Stomach smooth muscle (tissue), 2 donors: ENCODE results near the gene DNAH14.
"Not testable (repeated sequence)": the region's sequence is repeated elsewhere in the genome, so short reads cannot be mapped to it uniquely, and the experiment has no call there.

ENCODE experiments used
- H3K27ac ChIP-seq: one replicate; pipeline ENCODE4 v1.7.0; 2013; ENCODE audit warnings: mild to moderate bottlenecking, low read length, inconsistent platforms
- H3K27me3 ChIP-seq, 2 donors: one replicate each; pipeline ENCODE4 v1.7.0; 2013; ENCODE audit warnings: low read length in 2 of 2; ENCODE audit not compliant: insufficient read depth in 2 of 2, control insufficient read depth in 1 of 2
- H3K36me3 ChIP-seq, 2 donors: one replicate each; pipeline ENCODE4 v1.7.0; 2013; ENCODE audit warnings: low read length in 2 of 2; ENCODE audit not compliant: control insufficient read depth in 2 of 2, insufficient read depth in 2 of 2
- H3K4me1 ChIP-seq: one replicate; pipeline ENCODE4 v1.7.0; 2013; ENCODE audit warnings: low read length; ENCODE audit not compliant: control insufficient read depth, insufficient read depth
- H3K4me3 ChIP-seq, 2 donors: one replicate each; pipeline ENCODE4 v1.7.0; 2013; ENCODE audit warnings: low read length in 2 of 2
- H3K9ac ChIP-seq, 2 donors: one replicate each; pipeline ENCODE4 v1.7.0; 2013; ENCODE audit warnings: low read length in 2 of 2, mild to moderate bottlenecking in 1 of 2
- H3K9me3 ChIP-seq, 2 donors: one replicate each; pipeline ENCODE4 v1.7.0; 2013; ENCODE audit warnings: low read length in 2 of 2; ENCODE audit not compliant: control insufficient read depth in 2 of 2
- donor health status: healthy.
- donor health status: Pancreatic carcinoma.

The DNAH14 gene

DNA sequence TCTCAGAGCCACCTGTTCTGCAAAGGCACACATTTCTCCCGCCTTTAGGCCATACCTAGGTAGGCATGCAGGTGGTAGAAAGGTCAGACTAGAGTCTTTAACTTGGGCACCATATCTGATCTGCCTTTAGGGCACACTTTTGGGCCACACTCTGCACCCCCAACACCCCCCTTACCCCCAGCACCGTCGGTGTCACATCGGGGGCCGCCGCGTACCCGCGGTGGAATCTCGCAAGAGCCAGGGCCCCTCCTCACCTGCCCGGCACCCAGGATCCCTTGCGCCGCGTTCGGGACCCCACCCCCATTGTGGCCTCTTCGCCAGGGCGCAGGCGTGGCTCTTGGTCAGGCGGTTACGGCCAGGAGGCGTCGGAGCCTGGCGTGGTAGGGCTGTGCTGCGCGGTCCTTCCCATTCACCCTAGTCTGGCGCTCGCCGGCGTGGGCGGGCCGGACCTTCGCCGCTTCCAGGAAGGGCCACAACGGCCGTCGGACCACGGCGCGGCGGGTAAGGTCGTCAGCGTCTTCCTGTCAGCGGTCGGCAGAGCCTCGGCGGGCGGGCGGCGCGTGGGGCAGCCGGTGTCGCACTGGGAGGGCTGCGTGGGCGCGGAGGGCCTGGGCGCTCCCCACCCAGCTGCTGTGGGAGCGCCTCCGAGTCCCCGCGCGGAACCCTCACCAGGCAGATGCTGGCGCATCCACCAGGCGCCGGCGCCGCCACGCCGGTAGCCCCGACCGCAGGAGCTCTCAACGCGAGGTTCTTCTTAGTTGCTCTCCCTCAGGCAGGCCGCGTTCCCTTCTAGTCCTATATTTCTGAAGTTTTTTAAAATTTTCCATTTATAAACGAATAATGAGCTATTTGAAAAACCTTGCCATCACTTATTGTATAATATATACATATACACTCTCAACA, at the start of gene DNAH14:
Gene DNAH14 (plus strand): TSS at position 341 of the 903 bp plus-strand sequence. CDS start 23,028 bp downstream, outside the sequence.
- Histone ChIP-seq H3K9me3 (peaks cover 0 to 6% of the 10 kb centered on the region in 2 donors), H3K36me3 (no peaks in the 10 kb centered on the region), H3K27me3 (peaks cover 0 to 5% of the 10 kb centered on the region in 2 donors), H3K4me1 (no peaks in the 10 kb centered on the region), H3K27ac (no peak within 1 kb of the TSS), H3K9ac (peak within 1 kb of the TSS in 1 of 2 donors; percentile 38), H3K4me3 (peak within 1 kb of the TSS; percentile 53 to 66)

DNA sequence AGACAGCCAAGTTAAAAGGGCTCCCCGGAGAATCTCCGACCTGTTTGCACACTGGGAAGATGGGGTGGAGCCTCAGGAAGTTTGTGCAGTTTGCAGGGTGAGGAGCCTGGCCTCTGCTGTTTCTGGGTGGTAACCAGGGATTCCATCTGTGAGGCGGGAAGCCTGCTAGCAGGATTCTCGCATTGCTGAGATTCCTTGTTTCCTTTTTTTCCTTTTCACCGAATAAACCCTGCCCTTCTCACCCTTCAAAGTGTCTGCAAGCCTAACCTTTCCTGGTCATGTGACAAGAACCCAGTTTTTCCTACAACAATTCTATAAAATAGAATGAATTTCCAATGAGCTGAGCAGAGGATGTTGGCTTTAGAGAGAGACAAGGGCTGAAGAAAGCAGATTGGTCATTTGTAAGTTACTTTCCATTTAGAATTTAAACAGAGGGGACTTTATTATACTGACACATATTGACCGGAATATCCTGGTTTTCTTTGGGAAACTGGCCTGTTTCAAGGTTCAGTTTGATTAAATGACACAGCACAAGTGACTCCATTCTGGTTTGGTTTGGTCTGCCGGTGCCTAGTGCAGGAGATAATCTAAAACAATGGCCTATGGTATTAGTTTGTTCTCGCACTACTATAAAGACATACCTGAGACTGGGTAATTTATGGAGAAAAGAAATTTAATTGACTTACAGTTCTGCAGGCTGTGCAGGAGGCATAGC, 48.7 kb upstream of the DNAH14 start:
- H3K4me1 ChIP-seq, result no peaks in the 10 kb centered on the region
- H3K9me3 ChIP-seq, result peaks cover 0 to 3% of the 10 kb centered on the region in 2 donors
- H3K27me3 ChIP-seq, result peaks cover 0 to 4% of the 10 kb centered on the region in 2 donors
- no peak overlapping the region for H3K4me3 ChIP-seq
- no peaks in the 10 kb centered on the region for H3K36me3 ChIP-seq
- H3K9ac ChIP-seq, result no peak overlapping the region
- no peak overlapping the region for H3K27ac ChIP-seq

DNA sequence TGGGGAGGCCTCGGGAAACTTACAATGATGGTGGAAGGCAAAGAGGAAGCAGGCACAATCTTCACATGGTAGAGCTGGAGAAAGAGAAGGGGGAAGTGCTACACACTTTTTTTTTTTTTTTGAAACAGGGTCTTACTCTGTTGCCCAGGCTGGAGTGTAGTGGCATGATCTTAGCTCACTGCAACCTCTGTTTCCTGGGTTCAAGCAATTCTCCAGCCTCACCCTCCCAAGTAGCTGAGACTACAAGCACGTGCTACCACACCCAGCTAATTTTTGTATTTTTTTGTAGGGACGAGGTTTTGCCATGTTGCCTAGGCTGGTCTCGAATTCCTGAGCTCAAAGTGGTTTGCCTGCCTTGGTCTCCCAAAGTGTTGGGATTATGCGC, 48.2 kb upstream of the DNAH14 start:
- not testable (repeated sequence) for H3K9ac ChIP-seq, H3K27me3 ChIP-seq, H3K9me3 ChIP-seq, H3K4me1 ChIP-seq, H3K27ac ChIP-seq, H3K36me3 ChIP-seq, H3K4me3 ChIP-seq

DNA sequence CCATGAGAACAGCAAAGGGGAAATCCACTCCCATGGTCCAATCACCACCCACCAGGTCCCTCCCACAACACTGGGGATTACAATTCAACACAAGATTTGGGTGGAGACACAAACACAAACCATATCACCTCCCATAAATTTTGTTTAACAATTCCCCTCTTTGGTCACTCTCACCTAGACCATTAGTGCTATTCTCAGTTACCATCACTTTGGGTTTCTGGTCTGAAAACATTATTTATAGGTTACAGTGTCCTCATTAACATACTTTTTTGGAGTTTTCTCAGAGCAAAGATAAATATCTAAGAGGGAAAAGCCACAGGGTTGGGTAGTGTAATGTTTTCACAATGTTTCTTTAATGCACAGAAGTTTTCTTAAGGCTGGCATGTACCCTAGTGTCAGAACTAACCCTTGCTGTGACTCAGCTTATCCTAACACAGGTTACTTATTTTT, 47.7 kb upstream of the DNAH14 start:
- H3K9me3 ChIP-seq, result peaks cover 0 to 6% of the 10 kb centered on the region in 2 donors
- no peak overlapping the region for H3K9ac ChIP-seq
- H3K36me3 ChIP-seq, result no peaks in the 10 kb centered on the region
- no peak overlapping the region for H3K27ac ChIP-seq
- peaks cover 0 to 4% of the 10 kb centered on the region in 2 donors for H3K27me3 ChIP-seq
- H3K4me3 ChIP-seq, result no peak overlapping the region
- no peaks in the 10 kb centered on the region for H3K4me1 ChIP-seq

DNA sequence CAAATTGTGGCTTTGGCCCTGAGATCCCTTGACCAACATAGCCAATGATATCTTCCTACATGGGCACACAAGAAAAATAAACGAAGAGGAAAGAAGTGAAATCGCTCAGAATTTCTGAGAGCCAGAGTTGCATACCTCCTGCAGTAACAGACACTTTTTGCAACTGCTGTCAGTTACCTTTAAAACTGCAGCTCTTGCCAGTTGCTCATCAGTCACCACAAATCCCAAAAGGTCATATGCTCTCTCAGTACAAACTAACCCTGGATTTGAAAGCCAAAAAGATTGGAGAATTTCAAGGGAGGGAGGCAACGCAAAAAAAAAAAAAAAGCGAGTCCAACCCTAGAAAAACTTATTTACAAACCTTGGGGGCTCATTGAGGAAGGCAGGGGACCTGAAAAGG, 47.2 kb upstream of the DNAH14 start:
- Histone ChIP-seq H3K27ac (no peak overlapping the region), H3K9me3 (peaks cover 0 to 6% of the 10 kb centered on the region in 2 donors), H3K4me1 (no peaks in the 10 kb centered on the region), H3K4me3 (no peak overlapping the region), H3K27me3 (peaks cover 0 to 4% of the 10 kb centered on the region in 2 donors), H3K36me3 (no peaks in the 10 kb centered on the region), H3K9ac (no peak overlapping the region)

DNA sequence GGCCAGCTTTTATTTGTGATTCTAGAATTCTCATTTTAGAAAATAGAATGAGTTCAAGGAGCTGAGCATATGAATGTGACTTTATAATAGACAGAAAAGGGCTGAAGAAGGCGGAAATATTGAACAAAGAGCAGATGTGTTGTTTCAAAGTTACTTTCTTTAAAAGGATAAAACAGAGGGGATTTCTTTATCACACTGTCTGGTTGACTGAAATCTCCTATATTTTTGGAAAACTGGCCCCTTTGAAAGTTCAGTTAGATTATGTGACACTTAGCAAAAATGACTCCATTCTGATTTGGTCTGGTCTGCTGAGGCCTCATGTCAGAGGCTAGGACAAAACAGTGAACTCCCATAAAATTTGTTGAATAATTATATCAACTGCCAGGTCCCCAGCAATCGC, 46.4 kb upstream of the DNAH14 start:
- H3K4me1 ChIP-seq, result no peaks in the 10 kb centered on the region
- no peak overlapping the region for H3K9ac ChIP-seq
- peaks cover 0 to 6% of the 10 kb centered on the region in 2 donors for H3K9me3 ChIP-seq
- H3K27ac ChIP-seq, result no peak overlapping the region
- H3K4me3 ChIP-seq, result no peak overlapping the region
- peaks cover 0 to 4% of the 10 kb centered on the region in 2 donors for H3K27me3 ChIP-seq
- no peaks in the 10 kb centered on the region for H3K36me3 ChIP-seq

DNA sequence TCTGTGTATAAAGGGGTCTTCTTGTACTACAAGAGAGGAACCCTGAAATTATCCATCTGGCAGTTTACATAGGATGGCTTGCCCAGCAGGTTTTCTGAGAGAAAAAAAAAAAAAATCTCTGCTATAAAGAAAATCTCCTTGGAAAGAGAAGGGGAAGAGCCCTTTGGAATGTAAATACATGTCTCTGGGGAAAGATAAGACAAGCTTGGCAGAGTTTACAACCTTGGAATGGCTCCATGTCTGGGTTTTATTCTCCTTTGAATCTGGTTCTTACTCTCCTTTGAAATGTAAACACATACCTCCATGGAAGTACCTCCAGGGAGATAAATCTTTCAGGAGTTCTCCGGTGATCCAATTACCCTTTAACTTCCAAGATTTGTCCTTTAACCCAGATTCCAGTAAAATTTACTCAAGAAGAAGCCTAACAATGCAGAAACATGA, 45.1 kb upstream of the DNAH14 start:
- no peaks in the 10 kb centered on the region for H3K27me3 ChIP-seq
- no peaks in the 10 kb centered on the region for H3K36me3 ChIP-seq
- no peak overlapping the region for H3K27ac ChIP-seq
- H3K9me3 ChIP-seq, result peaks cover 0 to 6% of the 10 kb centered on the region in 2 donors
- H3K4me1 ChIP-seq, result no peaks in the 10 kb centered on the region
- H3K4me3 ChIP-seq, result no peak overlapping the region
- H3K9ac ChIP-seq, result no peak overlapping the region

DNA sequence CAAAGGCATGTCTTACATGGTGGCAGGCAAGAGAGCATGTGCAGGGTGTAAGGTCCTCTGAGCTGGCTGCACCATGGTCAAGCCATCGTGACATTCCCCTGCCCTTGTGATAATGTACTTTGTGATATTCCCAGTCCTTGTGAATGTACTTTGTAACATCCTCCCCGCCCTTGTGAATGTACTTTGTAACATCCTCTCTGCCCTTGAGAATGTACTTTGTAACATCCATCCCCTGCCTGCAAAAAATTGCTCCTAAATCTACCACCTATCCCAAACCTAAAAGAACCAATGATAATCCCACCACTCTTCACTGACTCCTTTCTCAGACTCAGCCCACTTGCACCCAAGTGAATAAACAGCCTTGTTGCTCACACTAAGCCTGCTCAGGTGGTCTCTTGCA, 44.1 kb upstream of the DNAH14 start:
- not testable (repeated sequence) for H3K27ac ChIP-seq, H3K4me3 ChIP-seq, H3K36me3 ChIP-seq, H3K27me3 ChIP-seq, H3K9ac ChIP-seq, H3K9me3 ChIP-seq, H3K4me1 ChIP-seq

DNA sequence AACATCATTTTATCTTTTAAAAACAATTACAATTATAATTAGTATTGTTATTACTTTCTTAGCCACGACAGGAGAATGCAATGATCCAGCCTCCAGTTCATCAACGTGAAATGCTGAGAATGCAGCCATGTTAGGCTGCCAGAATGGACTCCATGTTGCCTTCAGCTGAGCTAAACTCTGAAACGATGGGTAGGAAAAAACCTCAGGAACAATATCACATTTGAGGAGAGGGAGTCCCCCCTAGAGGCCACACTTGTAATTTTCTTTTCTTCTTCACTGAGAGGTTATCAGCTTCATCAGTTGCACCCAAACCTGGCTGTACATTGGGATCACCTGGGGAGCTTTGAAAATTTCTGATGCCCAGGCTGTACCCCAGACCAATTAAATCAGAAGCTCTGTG, 34.6 kb upstream of the DNAH14 start:
- H3K9me3 ChIP-seq, result peaks cover 0 to 3% of the 10 kb centered on the region in 2 donors
- H3K9ac ChIP-seq, result no peak overlapping the region
- H3K27me3 ChIP-seq, result no peaks in the 10 kb centered on the region
- no peak overlapping the region for H3K4me3 ChIP-seq
- no peak overlapping the region for H3K27ac ChIP-seq
- no peaks in the 10 kb centered on the region for H3K4me1 ChIP-seq
- H3K36me3 ChIP-seq, result no peaks in the 10 kb centered on the region

DNA sequence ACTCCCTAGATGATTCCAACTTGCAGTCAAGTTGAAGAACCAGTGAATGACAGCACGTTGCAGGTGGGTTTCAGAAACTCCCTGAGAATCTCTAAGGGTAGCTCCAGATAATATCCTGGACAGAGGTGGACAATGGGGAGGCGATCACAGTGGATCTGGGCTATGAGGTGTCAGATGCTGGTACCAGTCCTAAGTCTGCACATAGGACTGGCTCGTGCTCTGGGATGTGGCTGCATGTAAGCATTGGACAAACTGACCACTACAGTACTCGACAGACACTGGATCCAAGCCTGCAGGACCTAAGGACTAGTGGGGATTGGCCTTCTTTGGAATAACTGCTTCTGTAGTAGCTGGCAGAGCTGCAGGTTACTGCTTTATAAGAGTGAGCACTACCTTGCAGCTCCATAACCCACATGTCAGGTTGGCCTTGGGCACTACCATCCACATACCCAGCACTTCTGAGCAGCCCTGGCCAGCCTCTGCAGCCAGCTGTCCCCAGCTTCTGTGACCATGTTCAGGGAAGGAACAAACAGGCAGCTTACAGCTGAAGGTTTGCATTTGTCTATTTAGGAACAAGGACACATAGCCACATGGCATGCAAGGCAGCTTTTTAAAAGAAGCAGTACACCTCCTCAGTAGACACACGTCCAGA, 33.2 kb upstream of the DNAH14 start:
- Histone ChIP-seq H3K27me3 (no peaks in the 10 kb centered on the region), H3K36me3 (no peaks in the 10 kb centered on the region), H3K9ac (no peak overlapping the region), H3K9me3 (peaks cover 0 to 3% of the 10 kb centered on the region in 2 donors), H3K4me1 (no peaks in the 10 kb centered on the region), H3K27ac (no peak overlapping the region), H3K4me3 (no peak overlapping the region)
